GM12801 (cell line): Measurements from ENCODE around the gene EML3.

Experiments
- CTCF ChIP-seq: IDR thresholded peaks from one replicate; pipeline ENCODE4 v1.5.1; 2011; ENCODE audit warnings: control low read depth; ENCODE audit not compliant: insufficient read length; ENCODE audit errors: extremely low read depth

Gene EML3

DNA sequence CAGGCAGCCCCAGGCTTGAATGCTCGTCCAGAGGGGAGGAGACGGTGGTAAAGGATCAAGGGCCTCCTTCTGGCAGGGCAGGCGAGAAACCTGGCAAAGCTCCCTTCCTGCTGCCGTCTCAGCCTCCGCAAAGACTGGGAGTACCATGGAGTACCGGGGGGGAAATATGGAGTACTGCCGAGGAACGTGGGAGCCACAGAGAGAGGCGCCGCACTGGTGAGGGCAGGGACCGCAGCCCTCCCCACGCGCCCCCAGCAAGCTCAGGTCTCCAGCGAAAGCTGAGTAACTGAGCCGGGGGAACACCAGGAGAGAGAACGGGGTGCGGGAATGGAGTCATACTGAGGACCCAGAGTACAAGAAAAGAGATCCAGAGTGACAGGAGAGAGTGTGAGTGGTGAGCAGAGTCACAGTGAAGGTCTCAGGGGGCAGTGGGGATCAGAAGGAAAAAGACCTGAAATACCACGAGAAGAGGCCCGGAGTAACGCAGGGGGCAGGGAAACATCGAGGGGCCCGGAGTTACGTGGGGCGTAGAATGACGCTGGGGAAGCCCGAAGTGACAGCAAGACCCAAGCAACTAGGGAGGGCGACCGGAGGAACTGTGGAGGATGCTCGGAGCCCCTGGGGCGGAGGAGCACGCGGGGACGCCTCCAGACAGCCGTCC lies 740 bp downstream of the EML3 start:
- TF ChIP-seq CTCF = no peak

GRCh38 chr11:62610814-62611704 lies 1.5 kb downstream of the EML3 start:
- no peak for TF ChIP-seq CTCF

GRCh38 chr11:62610403-62610802 lies 2.2 kb downstream of the EML3 start:
- no peak for TF ChIP-seq CTCF

DNA sequence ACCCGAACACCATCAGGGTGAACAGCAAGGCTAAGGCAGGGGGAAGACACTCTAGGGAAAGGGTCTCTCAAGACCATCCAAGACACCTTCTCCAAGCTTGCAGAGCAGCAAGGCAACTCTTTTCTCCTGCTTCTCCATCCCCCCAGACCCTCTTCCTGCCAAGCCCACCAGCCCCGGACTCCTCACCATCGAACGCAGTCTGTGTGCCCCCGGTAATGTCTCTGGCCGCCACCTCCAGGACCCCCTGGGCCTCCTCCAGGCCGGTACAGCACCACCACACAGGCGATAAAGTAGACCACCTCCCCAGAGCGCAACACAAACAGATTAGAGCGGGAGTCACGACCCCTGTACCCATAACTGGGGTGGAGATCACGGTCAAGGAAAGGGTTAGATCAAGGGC lies 3.8 kb downstream of the EML3 start:
- TF ChIP-seq CTCF = no peak

DNA sequence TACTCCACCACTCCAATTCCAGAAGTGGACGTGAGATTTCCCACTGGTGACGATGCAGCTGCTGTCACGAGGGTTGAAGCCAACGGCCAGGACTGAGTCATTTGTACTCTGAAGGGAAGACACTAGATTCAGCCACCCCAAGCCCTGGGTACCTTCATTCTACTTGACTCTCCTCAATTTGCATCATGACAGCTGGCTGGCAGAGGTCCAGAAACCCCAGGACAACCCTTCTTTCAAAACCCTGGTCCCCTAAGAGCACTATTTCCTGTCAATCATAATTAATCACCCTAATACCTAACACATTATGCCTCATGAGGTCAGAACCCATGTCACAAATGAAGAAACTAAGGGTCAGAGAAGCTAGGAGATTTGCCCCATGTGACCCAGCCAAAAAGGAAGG lies 4.9 kb downstream of the EML3 start:
- no peak for TF ChIP-seq CTCF

- no peak for TF ChIP-seq CTCF
Measured at GRCh38 chr11:62605902-62606301, 6.7 kb downstream of the EML3 start.

DNA sequence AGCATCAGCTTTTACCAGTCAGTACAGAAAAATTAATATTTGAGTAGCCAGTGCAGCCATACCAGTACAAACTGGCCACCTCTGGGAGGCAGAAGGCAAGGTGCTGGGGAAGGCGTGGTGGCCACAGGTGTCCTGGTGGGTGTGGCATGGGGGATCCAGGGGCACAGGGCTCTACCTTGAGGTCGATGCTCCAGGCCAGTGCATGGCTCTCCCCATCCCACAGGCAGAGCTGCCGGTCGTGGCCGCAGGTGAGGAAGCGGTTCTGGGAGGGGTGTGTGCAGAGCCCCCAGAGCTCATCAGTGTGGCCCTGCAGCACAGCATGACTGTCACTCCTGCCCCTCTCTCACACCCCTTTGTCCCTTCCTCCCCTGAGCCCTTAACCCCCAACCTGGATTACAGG lies 7.1 kb downstream of the EML3 start:
- no peak for TF ChIP-seq CTCF
